GM12875 (cell line): ENCODE results near the gene SAMD3.
"Not testable (repeated sequence)": the region's sequence is repeated elsewhere in the genome, so short reads cannot be mapped to it uniquely, and the experiment has no call there.

Experiments
- H3K4me3 ChIP-seq: one replicate; pipeline ENCODE4 v1.5.1; 2011; ENCODE audit warnings: low read depth, low read length, control low read depth
- CTCF ChIP-seq: IDR thresholded peaks from 2 replicates; pipeline ENCODE4 v1.5.1; 2011; ENCODE audit warnings: low read depth, mild to moderate bottlenecking, control low read depth, inconsistent platforms, low read length, moderate library complexity, borderline replicate concordance; ENCODE audit not compliant: insufficient read depth

Gene SAMD3

GRCh38 chr6:130182466-130182865, 40.3 kb downstream of the SAMD3 start:
- H3K4me3 ChIP-seq, result no peak overlapping the region
- TF ChIP-seq CTCF, result no peak

- H3K4me3 ChIP-seq, result no peak overlapping the region
- no peak for TF ChIP-seq CTCF
Observed at GRCh38 chr6:130178692-130179091, 44.1 kb downstream of the SAMD3 start.

GRCh38 chr6:130176378-130176777, 46.4 kb downstream of the SAMD3 start:
- H3K4me3 ChIP-seq, result no peak overlapping the region
- TF ChIP-seq CTCF, result no peak

- H3K4me3 ChIP-seq, result not testable (repeated sequence)
Observed at GRCh38 chr6:130173377-130174004, 49.3 kb downstream of the SAMD3 start.

GRCh38 chr6:130170160-130170559, 52.6 kb downstream of the SAMD3 start:
- H3K4me3 ChIP-seq, result not testable (repeated sequence)

- TF ChIP-seq CTCF, result no peak
- no peak overlapping the region for H3K4me3 ChIP-seq
Observed at GRCh38 chr6:130167655-130168054, 55.1 kb downstream of the SAMD3 start.

- no peak overlapping the region for H3K4me3 ChIP-seq
- no peak for TF ChIP-seq CTCF
Observed at GRCh38 chr6:130164251-130164650, 58.5 kb downstream of the SAMD3 start.

GRCh38 chr6:130163266-130163665, 59.5 kb downstream of the SAMD3 start:
- H3K4me3 ChIP-seq, result no peak overlapping the region
- no peak for TF ChIP-seq CTCF
